NCI-H69 (cell line): ENCODE results near the gene FBXL20.
A peak's percentile ranks its signal among the peaks of the same experiment; 100 is the strongest.
"Not testable (repeated sequence)": the region's sequence is repeated elsewhere in the genome, so short reads cannot be mapped to it uniquely, and the experiment has no call there.

Experiments
- DNase-seq: peaks from one replicate; lab custom pipeline; 2025; lab: John Stamatoyannopoulos, UW

Gene FBXL20

GRCh38 chr17:39385040-39385439 lies 16.4 kb downstream of the FBXL20 start:
- no peak for DNase-seq

GRCh38 chr17:39380144-39380543 lies 21.3 kb downstream of the FBXL20 start:
- no peak for DNase-seq

GRCh38 chr17:39376434-39376833 lies 25.0 kb downstream of the FBXL20 start:
- DNase-seq = no peak

- DNase-seq = not testable (repeated sequence)
Measured at GRCh38 chr17:39367805-39368204, 33.6 kb downstream of the FBXL20 start.

- no peak for DNase-seq
Measured at GRCh38 chr17:39365872-39366271, 35.6 kb downstream of the FBXL20 start.

- no peak for DNase-seq
Measured at GRCh38 chr17:39365242-39365641, 36.2 kb downstream of the FBXL20 start.

- DNase-seq = no peak
Measured at GRCh38 chr17:39364236-39365025, 37.0 kb downstream of the FBXL20 start.

- DNase-seq = no peak
Measured at GRCh38 chr17:39361064-39361463, 40.4 kb downstream of the FBXL20 start.

GRCh38 chr17:39360537-39360936 lies 40.9 kb downstream of the FBXL20 start:
- DNase-seq = no peak

- DNase-seq = no peak
Measured at GRCh38 chr17:39359994-39360393, 41.4 kb downstream of the FBXL20 start.

- no peak for DNase-seq
Measured at GRCh38 chr17:39357986-39358385, 43.4 kb downstream of the FBXL20 start.

GRCh38 chr17:39357488-39357887 lies 43.9 kb downstream of the FBXL20 start:
- peak; percentile 22 for DNase-seq

- no peak for DNase-seq
Measured at GRCh38 chr17:39352986-39353385, 48.4 kb downstream of the FBXL20 start.

- DNase-seq = no peak
Measured at GRCh38 chr17:39352511-39352910, 48.9 kb downstream of the FBXL20 start.

GRCh38 chr17:39351508-39351907 lies 49.9 kb downstream of the FBXL20 start:
- no peak for DNase-seq

GRCh38 chr17:39349246-39349645 lies 52.2 kb downstream of the FBXL20 start:
- no peak for DNase-seq

- not testable (repeated sequence) for DNase-seq
Measured at GRCh38 chr17:39346863-39347262, 54.6 kb downstream of the FBXL20 start.

GRCh38 chr17:39341541-39341940 lies 59.9 kb downstream of the FBXL20 start:
- no peak for DNase-seq

GRCh38 chr17:39340731-39341130 lies 60.7 kb downstream of the FBXL20 start:
- DNase-seq = no peak

GRCh38 chr17:39339272-39339671 lies 62.2 kb downstream of the FBXL20 start:
- DNase-seq = peak; percentile 15

- DNase-seq = not testable (repeated sequence)
Measured at GRCh38 chr17:39337649-39338048, 63.8 kb downstream of the FBXL20 start.

- no peak for DNase-seq
Measured at GRCh38 chr17:39335704-39336223, 65.7 kb downstream of the FBXL20 start.

GRCh38 chr17:39334008-39334744 lies 67.2 kb downstream of the FBXL20 start:
- not testable (repeated sequence) for DNase-seq
